Small intestine (tissue), 7 donors: ENCODE data around the gene DYRK1A. TPM values are rescaled to one million over a fixed set of nuclear protein-coding genes. Genes with fewer than 3 reads are reported as not detected.

ENCODE experiments used
- DNase-seq, 2 donors: peaks; one replicate each; pipeline versions ENCODE4 v3.0.0 to v3.0.0-alpha.2; 2013
- FAIRE-seq: peaks from 2 replicates; lab custom pipeline; 2012; peaks lifted over from hg19 to GRCh38; lab: Jason Lieb, UNC
- H3K27ac ChIP-seq, 3 donors: one replicate each; pipeline ENCODE4 v1.5.1; 2013; ENCODE audit warnings: low read length in 2 of 3, mild to moderate bottlenecking in 2 of 3, control low read depth in 1 of 3, inconsistent platforms in 1 of 3, low read depth in 1 of 3, moderate library complexity in 1 of 3
- H3K27me3 ChIP-seq, 3 donors: one replicate each; pipeline ENCODE4 v1.6.1; 2013; ENCODE audit warnings: low read length in 3 of 3, inconsistent platforms in 1 of 3; ENCODE audit not compliant: control insufficient read depth in 3 of 3, insufficient read depth in 3 of 3
- H3K36me3 ChIP-seq, 3 donors: one replicate each; pipeline ENCODE4 v1.6.1; 2013; ENCODE audit warnings: low read length in 3 of 3, inconsistent platforms in 1 of 3, low read depth in 1 of 3, mild to moderate bottlenecking in 1 of 3, moderate library complexity in 1 of 3; ENCODE audit not compliant: control insufficient read depth in 3 of 3, insufficient read depth in 2 of 3
- H3K4me1 ChIP-seq, 3 donors: one replicate each; pipeline ENCODE4 v1.6.1; 2013; ENCODE audit warnings: low read length in 2 of 3, inconsistent platforms in 1 of 3, low read depth in 1 of 3, mild to moderate bottlenecking in 1 of 3, moderate library complexity in 1 of 3; ENCODE audit not compliant: control insufficient read depth in 3 of 3, insufficient read depth in 2 of 3
- H3K4me3 ChIP-seq, 3 donors: one replicate each; pipeline ENCODE4 v1.5.1; 2013; ENCODE audit warnings: low read length in 3 of 3, control low read depth in 1 of 3, inconsistent platforms in 1 of 3, low read depth in 1 of 3, mild to moderate bottlenecking in 1 of 3, moderate library complexity in 1 of 3
- H3K9me3 ChIP-seq, 2 donors: one replicate each; pipeline ENCODE4 v1.6.1; 2013; ENCODE audit warnings: low read depth in 1 of 2, low read length in 1 of 2; ENCODE audit not compliant: control insufficient read depth in 2 of 2, insufficient read depth in 1 of 2
- WGBS, 3 donors: extraction: QIAGEN DNeasy Blood & Tissue Kit; methylation state at CpG; one replicate each; pipeline ENCODE4 v1.1.7; 2013; 5-methylcytosine and 5-hydroxymethylcytosine counted together
- polyA plus RNA-seq, 4 donors: library from polyadenylated mRNA; stranded (reverse) in 3 of 4; unstranded in 1 of 4; fragments of 200-250 nt in 3 of 4; fragments of 120-200 nt in 1 of 4; gene quantifications; one replicate each; pipeline versions ENCODE4 v1.2.1 to v1.2.3, GENCODE V29; 2013
- donor health status: healthy with polysubstance abuse.
- donor health status: control.
- donor health status: control.
- donor health status: Bipolar disorder and iron deficiency.
- donor health status: healthy.

Gene DYRK1A
- polyA plus RNA-seq, 4 donors, result 10.5 to 50.5 (median 17.1) TPM

GRCh38 chr21:37478794-37479193, 112.2 kb downstream of the DYRK1A start:
- no peak for FAIRE-seq
- no peak for DNase-seq
- Histone ChIP-seq H3K27me3 (no peaks in the 10 kb centered on the region), H3K27ac (no peak overlapping the region), H3K36me3 (peaks cover 5 to 19% (median 7%) of the 10 kb centered on the region in 3 donors), H3K4me3 (no peak overlapping the region), H3K9me3 (no peaks in the 10 kb centered on the region), H3K4me1 (peaks cover 0 to 4% (median 0%) of the 10 kb centered on the region in 3 donors)
- WGBS, 3 donors, result 13 to 53% (median 14%) methylated on average over 1 of the region's 1 CpG

GRCh38 chr21:37483776-37484175, 117.2 kb downstream of the DYRK1A start:
- H3K27ac ChIP-seq, result no peak overlapping the region
- H3K4me1 ChIP-seq, result no peaks in the 10 kb centered on the region
- DNase-seq (no peak), FAIRE-seq (no peak)
- WGBS, 3 donors, result 94 to 98% (median 96%) methylated on average over 7 of the region's 7 CpGs
- no peaks in the 10 kb centered on the region for H3K27me3 ChIP-seq
- H3K36me3 ChIP-seq, result peaks cover 5 to 21% (median 12%) of the 10 kb centered on the region in 3 donors
- no peak overlapping the region for H3K4me3 ChIP-seq
- H3K9me3 ChIP-seq, result no peaks in the 10 kb centered on the region

- no peak overlapping the region for H3K27ac ChIP-seq
- no peaks in the 10 kb centered on the region for H3K27me3 ChIP-seq
- DNase-seq, result no peak
- H3K4me3 ChIP-seq, result no peak overlapping the region
- no peaks in the 10 kb centered on the region for H3K9me3 ChIP-seq
- no peak for FAIRE-seq
- peaks cover 5 to 21% (median 13%) of the 10 kb centered on the region in 3 donors for H3K36me3 ChIP-seq
- H3K4me1 ChIP-seq, result no peaks in the 10 kb centered on the region
- WGBS, 3 donors, result 94 to 97% (median 94%) methylated on average over 7 of the region's 7 CpGs
These were observed 118.2 kb downstream of the DYRK1A start for GRCh38 chr21:37484535-37485474.

GRCh38 chr21:37489553-37489952, 123.0 kb downstream of the DYRK1A start:
- H3K27me3 ChIP-seq, result no peaks in the 10 kb centered on the region
- no peaks in the 10 kb centered on the region for H3K9me3 ChIP-seq
- DNase-seq, result no peak
- H3K4me1 ChIP-seq, result no peaks in the 10 kb centered on the region
- no peak overlapping the region for H3K4me3 ChIP-seq
- no peak for FAIRE-seq
- WGBS, 3 donors, result 72 to 87% (median 78%) methylated on average over 1 of the region's 1 CpG
- H3K27ac ChIP-seq, result no peak overlapping the region
- peaks cover 3 to 16% (median 16%) of the 10 kb centered on the region in 3 donors for H3K36me3 ChIP-seq

DNA sequence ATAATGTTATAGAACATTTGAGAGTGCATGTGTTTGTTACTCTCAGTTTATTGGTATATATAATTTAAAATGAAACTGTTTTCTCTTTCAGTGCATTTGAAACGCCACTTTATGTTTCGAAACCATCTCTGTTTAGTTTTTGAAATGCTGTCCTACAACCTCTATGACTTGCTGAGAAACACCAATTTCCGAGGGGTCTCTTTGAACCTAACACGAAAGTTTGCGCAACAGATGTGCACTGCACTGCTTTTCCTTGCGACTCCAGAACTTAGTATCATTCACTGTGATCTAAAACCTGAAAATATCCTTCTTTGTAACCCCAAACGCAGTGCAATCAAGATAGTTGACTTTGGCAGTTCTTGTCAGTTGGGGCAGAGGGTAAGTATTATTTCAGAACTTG, 123.5 kb downstream of the DYRK1A start:
- no peaks in the 10 kb centered on the region for H3K27me3 ChIP-seq
- WGBS, 3 donors, result 91 to 93% (median 93%) methylated on average over 7 of the region's 7 CpGs
- DNase-seq, result no peak
- no peaks in the 10 kb centered on the region for H3K4me1 ChIP-seq
- no peak overlapping the region for H3K27ac ChIP-seq
- FAIRE-seq, result no peak
- no peaks in the 10 kb centered on the region for H3K9me3 ChIP-seq
- no peak overlapping the region for H3K4me3 ChIP-seq
- H3K36me3 ChIP-seq, result peaks cover 3 to 16% (median 16%) of the 10 kb centered on the region in 3 donors

GRCh38 chr21:37496972-37497371, 130.4 kb downstream of the DYRK1A start:
- no peaks in the 10 kb centered on the region for H3K27me3 ChIP-seq
- no peak overlapping the region for H3K27ac ChIP-seq
- H3K4me1 ChIP-seq, result no peaks in the 10 kb centered on the region
- no peak overlapping the region for H3K4me3 ChIP-seq
- peaks cover 0 to 2% of the 10 kb centered on the region in 2 donors for H3K9me3 ChIP-seq
- peaks cover 0 to 21% (median 8%) of the 10 kb centered on the region in 3 donors for H3K36me3 ChIP-seq
- FAIRE-seq (no peak), DNase-seq (no peak)
- WGBS, 3 donors, result 68 to 84% (median 73%) methylated on average over 4 of the region's 4 CpGs

GRCh38 chr21:37498664-37499063, 132.1 kb downstream of the DYRK1A start:
- Histone ChIP-seq H3K27me3 (no peaks in the 10 kb centered on the region), H3K36me3 (peaks cover 2 to 22% (median 5%) of the 10 kb centered on the region in 3 donors), H3K4me1 (no peaks in the 10 kb centered on the region), H3K9me3 (peaks cover 0 to 6% of the 10 kb centered on the region in 2 donors), H3K4me3 (no peak overlapping the region), H3K27ac (no peak overlapping the region)
- FAIRE-seq (no peak), DNase-seq (no peak)
- WGBS, 3 donors, result 98 to 100% (median 100%) methylated on average over 1 of the region's 1 CpG

DNA sequence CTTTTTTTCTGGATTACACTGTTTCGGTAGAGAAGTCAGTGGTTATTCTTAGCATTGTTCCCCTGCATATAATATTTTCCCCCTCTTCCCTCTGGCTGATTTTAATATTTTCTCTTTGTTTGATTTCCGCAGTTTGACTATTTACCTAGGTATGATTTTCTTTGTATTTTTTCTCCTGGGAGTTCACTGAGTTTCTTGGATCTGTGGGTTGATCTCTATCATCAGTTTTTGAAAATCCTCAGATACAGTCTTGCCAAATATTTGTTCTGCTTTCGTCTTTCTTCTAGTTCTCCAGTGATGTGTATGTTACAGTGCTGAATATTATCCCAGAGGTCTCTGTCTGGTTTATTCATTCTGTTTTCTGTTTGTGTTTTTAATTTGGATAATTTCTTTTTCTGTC, 136.4 kb downstream of the DYRK1A start:
- Histone ChIP-seq H3K27me3 (no peaks in the 10 kb centered on the region), H3K9me3 (peaks cover 0 to 6% of the 10 kb centered on the region in 2 donors), H3K4me1 (no peaks in the 10 kb centered on the region), H3K4me3 (no peak overlapping the region), H3K36me3 (peaks cover 13 to 29% (median 17%) of the 10 kb centered on the region in 3 donors), H3K27ac (no peak overlapping the region)
- DNase-seq (no peak), FAIRE-seq (no peak)
- 97 to 100% (median 98%) methylated on average over 3 of the region's 3 CpGs for WGBS, 3 donors
